ENCODE data around the gene LIAS.

LIAS gene

DNA sequence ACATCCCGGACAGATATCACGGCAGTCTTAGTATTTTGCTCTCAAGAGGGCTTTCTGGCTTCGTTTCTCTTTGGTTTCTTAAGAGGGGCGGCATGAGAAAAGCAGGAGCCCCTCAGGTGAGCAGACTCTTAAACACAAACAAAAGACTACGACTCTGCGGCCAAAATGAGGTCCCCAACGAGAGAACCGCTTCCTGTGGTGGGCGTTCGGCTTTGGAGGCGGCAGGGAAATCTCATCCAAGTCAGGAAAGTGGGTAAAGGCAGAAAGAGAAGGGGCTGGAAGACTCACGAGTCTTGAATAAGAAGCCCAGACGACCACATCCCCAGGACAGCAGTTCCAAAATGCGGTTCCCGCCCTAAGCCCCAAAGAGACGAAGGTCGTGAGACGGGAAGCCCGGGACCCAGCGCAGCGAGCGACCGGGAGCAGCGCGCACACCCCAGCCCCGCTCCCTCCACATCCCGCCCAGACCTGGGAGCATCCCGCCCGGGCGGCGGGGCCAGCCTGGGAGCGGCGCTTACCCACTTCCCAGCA, 68.0 kb downstream of the LIAS start:
- no peak for DNase-seq (ENCODE audit: low read depth)

DNA sequence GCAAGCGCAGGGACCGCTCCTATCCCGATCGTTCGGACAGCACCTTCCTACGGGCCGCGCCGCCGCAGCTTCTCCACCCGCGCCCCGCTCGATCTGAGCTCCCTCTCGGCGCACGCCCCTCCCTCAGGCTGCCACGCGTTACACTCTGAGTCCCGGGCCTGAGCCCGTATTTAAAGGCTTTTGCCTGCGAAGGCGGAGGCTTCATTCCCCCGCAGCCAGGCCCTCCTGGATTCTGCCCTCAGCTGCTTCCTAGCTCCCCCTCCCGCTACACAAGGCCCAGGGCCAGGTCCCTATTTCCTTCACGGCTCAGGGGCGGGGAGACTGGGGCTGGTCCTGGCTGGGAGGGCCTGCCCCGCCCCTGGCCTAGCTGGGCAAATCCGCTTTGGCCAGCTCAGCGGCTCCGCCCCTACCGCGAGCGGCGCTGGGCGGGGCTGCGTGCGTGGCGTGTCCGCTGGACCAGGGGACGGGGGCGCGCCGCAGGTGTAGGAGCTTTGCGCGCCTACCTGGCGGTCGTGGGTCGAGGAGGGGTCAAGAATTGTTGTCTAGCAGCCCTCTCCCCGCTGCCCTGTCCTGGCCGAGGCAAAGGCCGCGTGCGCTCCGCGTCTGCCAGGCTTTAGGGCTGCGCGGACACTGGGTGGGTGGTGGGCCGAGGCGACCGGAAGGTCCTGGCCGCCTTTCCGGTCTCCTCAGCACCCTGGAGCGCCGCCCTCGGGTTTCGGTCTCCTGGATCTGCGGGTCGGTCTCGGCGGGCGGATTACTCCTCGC, 68.6 kb downstream of the LIAS start, which contains the start of gene UGDH:
TSS of gene UGDH (minus strand) at position 144 of the 765 bp plus-strand sequence. CDS start 5,927 bp downstream, outside the sequence.
- H3K4me3 ChIP-seq (ENCODE audit: control insufficient read depth, low read depth, low read length): peak within 1 kb of the TSS; percentile 93
- TF ChIP-seq CTCF (IDR thresholded peaks at IDR 0.05; ENCODE audit: control insufficient read depth, insufficient read depth, low read depth, low read length, missing control alignments): no peak
- peak; percentile 94 for DNase-seq (ENCODE audit: low read depth)

More for the DNA sequence above, 68.0 kb downstream of the LIAS start:
- peak overlapping the region; percentile 93 for H3K4me3 ChIP-seq (ENCODE audit: control insufficient read depth, low read depth, low read length)
- no peak for TF ChIP-seq CTCF (IDR thresholded peaks at IDR 0.05; ENCODE audit: control insufficient read depth, insufficient read depth, low read depth, low read length, missing control alignments)

GRCh38 chr4:39528061-39528465, 69.2 kb downstream of the LIAS start:
- peak overlapping the region; percentile 93 for H3K4me3 ChIP-seq (ENCODE audit: control insufficient read depth, low read depth, low read length)
- no peak for TF ChIP-seq CTCF (IDR thresholded peaks at IDR 0.05; ENCODE audit: control insufficient read depth, insufficient read depth, low read depth, low read length, missing control alignments)
- DNase-seq (ENCODE audit: low read depth): peak; percentile 49

All from AG09309 (cell line).